Mammary epithelial cell (primary cell): ENCODE measurements around the gene NAXD.

Source experiments
- EZH2 ChIP-seq: IDR thresholded peaks from 2 replicates; pipeline ENCODE4 v1.6.1; 2012; ENCODE audit warnings: low read length, inconsistent platforms, borderline replicate concordance
- TF ChIP-seq, protein P1 (sequence below), 2 donors: IDR thresholded peaks in 1 of 2; conservative IDR thresholded peaks in 1 of 2; 2 replicates each; pipeline ENCODE4 v1.5.1; 2011 to 2012; ENCODE audit warnings: inconsistent platforms in 2 of 2, low read length in 2 of 2, mild to moderate bottlenecking in 2 of 2, control low read depth in 1 of 2, low read depth in 1 of 2; ENCODE audit not compliant: insufficient read depth in 1 of 2; ENCODE audit errors: extremely low read depth in 1 of 2

DNA sequence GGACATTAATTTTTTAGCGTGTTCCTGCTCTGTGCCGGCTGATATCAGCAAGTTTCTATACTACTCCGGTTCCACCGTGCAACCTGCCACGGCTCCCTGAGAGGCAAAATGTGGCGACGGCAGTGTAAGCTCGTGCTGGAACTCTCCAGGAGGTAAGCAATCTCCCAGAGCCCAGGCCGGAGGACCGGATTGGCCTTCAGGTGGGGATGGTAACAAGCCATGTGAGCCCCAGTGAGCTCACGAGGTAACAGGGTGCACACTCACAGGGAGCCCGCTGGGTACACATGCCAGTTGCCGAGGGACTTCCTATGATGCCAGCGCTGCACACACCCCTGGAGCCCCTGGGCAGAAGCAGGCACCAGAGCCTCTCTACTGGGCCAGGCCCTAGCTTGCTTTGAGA lies 38.5 kb downstream of the NAXD start:
- TF ChIP-seq, protein P1, sequence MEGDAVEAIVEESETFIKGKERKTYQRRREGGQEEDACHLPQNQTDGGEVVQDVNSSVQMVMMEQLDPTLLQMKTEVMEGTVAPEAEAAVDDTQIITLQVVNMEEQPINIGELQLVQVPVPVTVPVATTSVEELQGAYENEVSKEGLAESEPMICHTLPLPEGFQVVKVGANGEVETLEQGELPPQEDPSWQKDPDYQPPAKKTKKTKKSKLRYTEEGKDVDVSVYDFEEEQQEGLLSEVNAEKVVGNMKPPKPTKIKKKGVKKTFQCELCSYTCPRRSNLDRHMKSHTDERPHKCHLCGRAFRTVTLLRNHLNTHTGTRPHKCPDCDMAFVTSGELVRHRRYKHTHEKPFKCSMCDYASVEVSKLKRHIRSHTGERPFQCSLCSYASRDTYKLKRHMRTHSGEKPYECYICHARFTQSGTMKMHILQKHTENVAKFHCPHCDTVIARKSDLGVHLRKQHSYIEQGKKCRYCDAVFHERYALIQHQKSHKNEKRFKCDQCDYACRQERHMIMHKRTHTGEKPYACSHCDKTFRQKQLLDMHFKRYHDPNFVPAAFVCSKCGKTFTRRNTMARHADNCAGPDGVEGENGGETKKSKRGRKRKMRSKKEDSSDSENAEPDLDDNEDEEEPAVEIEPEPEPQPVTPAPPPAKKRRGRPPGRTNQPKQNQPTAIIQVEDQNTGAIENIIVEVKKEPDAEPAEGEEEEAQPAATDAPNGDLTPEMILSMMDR (conservative IDR thresholded peaks at IDR 0.05 in 1 of 2, IDR thresholded peaks at IDR 0.05 in 1 of 2; ENCODE audit: extremely low read depth in 1 of 2, insufficient read depth in 1 of 2, low read depth in 1 of 2, low read length in 2 of 2), result no peak
- no peak for TF ChIP-seq EZH2
